Activated B cell treated with CpG ODN at 0.5 μM for 24 hours (primary cell): Measurements from ENCODE around the gene HIGD2A. TPM values are rescaled to one million over a fixed set of nuclear protein-coding genes. Genes with fewer than 3 reads are reported as not detected.

Experiments used
- ATAC-seq: fragments of 200-7000 bp; cut with Tn5 transposase; one replicate; pipeline ENCODE4 v1.10.0; 2021; ENCODE audit warnings: low read depth, mild to moderate bottlenecking, moderate library complexity
- CTCF ChIA-PET: fragments of 350-600 bp; sonication (Branson Sonifier 250); formaldehyde crosslinking; loops from one replicate; lab custom pipeline; 2021; ENCODE audit warnings: antibody characterized with exemption; lab: Charles Lee
- POLR2A ChIA-PET: fragments of 350-600 bp; sonication (Branson Sonifier 250); formaldehyde crosslinking; loops from one replicate; lab custom pipeline; 2021; ENCODE audit warnings: antibody characterized with exemption; lab: Charles Lee
- DNase-seq: peaks from one replicate; pipeline ENCODE4 v3.0.0; 2022
- H3K27ac Mint-ChIP-seq: one replicate; pipeline ENCODE4 v1.8.0; 2020; ENCODE audit warnings: mixed read lengths
- H3K27me3 Mint-ChIP-seq: one replicate; pipeline ENCODE4 v1.8.0; 2021; ENCODE audit warnings: mixed read lengths
- H3K36me3 Mint-ChIP-seq: one replicate; pipeline ENCODE4 v1.8.0; 2021; ENCODE audit warnings: low read depth, mixed read lengths
- H3K4me1 Mint-ChIP-seq: one replicate; pipeline ENCODE4 v1.8.0; 2021; ENCODE audit warnings: mixed read lengths
- H3K4me3 Mint-ChIP-seq: one replicate; pipeline ENCODE4 v1.8.0; 2020; ENCODE audit warnings: mild to moderate bottlenecking, mixed read lengths
- H3K9me3 Mint-ChIP-seq: one replicate; pipeline ENCODE4 v1.8.0; 2020; ENCODE audit warnings: mixed read lengths
- intact Hi-C: fragments of 100-400 bp; cut with micrococcal nuclease; formaldehyde crosslinking; loops from one replicate; pipeline ENCODE4 v1.15.1; 2024
- total RNA-seq: library from RNA; stranded (reverse); gene quantifications from 2 replicates; pipeline ENCODE4 v1.2.3, GENCODE V29; 2022
- TF ChIP-seq, protein P1 (sequence below): fragments of 200-600 bp; IDR thresholded peaks from one replicate; pipeline ENCODE4 v1.8.0; 2022; ENCODE audit warnings: antibody characterized with exemption, mild to moderate bottlenecking

The HIGD2A gene
- total RNA-seq, 1 donor from 2014 or later = 116 TPM

DNA sequence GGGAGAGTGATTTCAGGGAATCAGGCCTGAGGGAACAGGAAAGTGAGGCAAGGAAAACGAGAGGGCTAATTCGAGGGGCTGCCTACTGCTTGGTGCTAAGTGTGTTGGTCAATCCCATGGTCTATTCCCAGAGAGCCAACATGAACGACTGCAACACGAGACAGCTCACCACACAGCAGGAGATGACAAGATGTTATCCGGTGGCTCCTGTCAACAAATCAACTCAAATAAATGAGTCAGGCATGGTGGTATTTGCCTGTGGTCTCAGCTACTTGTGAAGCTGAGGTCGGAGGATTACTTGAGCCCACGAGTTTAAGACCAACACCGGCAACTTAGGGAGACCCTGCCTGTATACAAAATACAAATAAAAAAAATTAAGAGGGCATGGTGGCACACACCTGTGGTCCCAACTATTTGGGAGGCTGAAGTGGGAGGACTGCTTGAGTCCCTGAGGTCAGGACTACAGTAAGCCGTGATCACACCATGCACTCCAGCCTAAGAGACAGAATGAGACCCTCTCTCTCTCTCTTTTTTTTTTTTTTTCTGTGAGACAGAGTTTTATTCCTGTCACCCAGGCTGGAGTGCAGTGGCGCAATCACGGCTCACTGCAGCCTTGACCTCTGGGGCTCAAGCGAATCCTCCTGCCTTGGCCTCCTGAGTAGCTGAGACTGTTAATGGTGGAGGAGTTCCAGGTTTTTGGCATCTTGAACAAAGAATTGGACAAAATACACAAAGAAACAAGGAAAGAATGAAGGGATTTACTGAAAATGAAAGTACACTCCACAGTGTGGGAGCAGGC, 50.6 kb downstream of the HIGD2A start:
- DNase-seq (no peak), ATAC-seq (no peak)
- Mint-ChIP-seq H3K36me3 (no peaks in the 10 kb centered on the region), H3K4me3 (no peak overlapping the region), H3K27me3 (peaks cover 7% of the 10 kb centered on the region), H3K27ac (no peak overlapping the region), H3K9me3 (no peaks in the 10 kb centered on the region), H3K4me1 (peaks cover 8% of the 10 kb centered on the region)
- intact Hi-C loops = no loop called here
- CTCF ChIA-PET = no interaction called here
- POLR2A ChIA-PET = no interaction called here
- TF ChIP-seq, protein P1, sequence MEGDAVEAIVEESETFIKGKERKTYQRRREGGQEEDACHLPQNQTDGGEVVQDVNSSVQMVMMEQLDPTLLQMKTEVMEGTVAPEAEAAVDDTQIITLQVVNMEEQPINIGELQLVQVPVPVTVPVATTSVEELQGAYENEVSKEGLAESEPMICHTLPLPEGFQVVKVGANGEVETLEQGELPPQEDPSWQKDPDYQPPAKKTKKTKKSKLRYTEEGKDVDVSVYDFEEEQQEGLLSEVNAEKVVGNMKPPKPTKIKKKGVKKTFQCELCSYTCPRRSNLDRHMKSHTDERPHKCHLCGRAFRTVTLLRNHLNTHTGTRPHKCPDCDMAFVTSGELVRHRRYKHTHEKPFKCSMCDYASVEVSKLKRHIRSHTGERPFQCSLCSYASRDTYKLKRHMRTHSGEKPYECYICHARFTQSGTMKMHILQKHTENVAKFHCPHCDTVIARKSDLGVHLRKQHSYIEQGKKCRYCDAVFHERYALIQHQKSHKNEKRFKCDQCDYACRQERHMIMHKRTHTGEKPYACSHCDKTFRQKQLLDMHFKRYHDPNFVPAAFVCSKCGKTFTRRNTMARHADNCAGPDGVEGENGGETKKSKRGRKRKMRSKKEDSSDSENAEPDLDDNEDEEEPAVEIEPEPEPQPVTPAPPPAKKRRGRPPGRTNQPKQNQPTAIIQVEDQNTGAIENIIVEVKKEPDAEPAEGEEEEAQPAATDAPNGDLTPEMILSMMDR = no peak

Other genes starting within 250 kb of the HIGD2A start
- gene SIMC1, start 150.3 kb upstream of the HIGD2A start, total RNA-seq = 32.1 and 35.3 TPM in 2 replicates
- gene KIAA1191, start 27.0 kb upstream of the HIGD2A start, total RNA-seq = 56.6 and 57.5 TPM in 2 replicates
- gene ARL10, start 23.3 kb upstream of the HIGD2A start, total RNA-seq = 10.9 and 14.3 TPM in 2 replicates
- gene NOP16, start 153 bp upstream of the HIGD2A start, total RNA-seq = 50.9 and 65.1 TPM in 2 replicates
- gene CLTB, start 27.8 kb downstream of the HIGD2A start, total RNA-seq = 29.5 and 48.9 TPM in 2 replicates
- gene FAF2, start 59.6 kb downstream of the HIGD2A start, total RNA-seq = 35.6 and 39.0 TPM in 2 replicates
- gene RNF44, start 148.7 kb downstream of the HIGD2A start, total RNA-seq = 78.6 and 96.5 TPM in 2 replicates
- 0.31 and 0.42 TPM in 2 replicates for gene CDHR2, start 160.6 kb downstream of the HIGD2A start, total RNA-seq
- 2.8 and 3.2 TPM in 2 replicates for gene GPRIN1, start 221.4 kb downstream of the HIGD2A start, total RNA-seq
- gene SNCB, start 241.8 kb downstream of the HIGD2A start, total RNA-seq = 0.17 TPM in 1 of 2 replicates, not detected in the other
- not detected in 2 replicates for gene EIF4E1B, start 241.9 kb downstream of the HIGD2A start, total RNA-seq